HEK293 (cell line): ENCODE results near the gene LLGL2.

ENCODE experiments used
- CTCF ChIA-PET: fragments of 350-600 bp; formaldehyde crosslinking; extraction: SDS; loops from one replicate; lab custom pipeline; 2021; ENCODE audit warnings: antibody characterized with exemption; lab: Yijun Ruan, JAX
- POLR2A ChIA-PET: fragments of 300-600 bp; formaldehyde crosslinking; extraction: SDS; loops from one replicate; lab custom pipeline; 2020; ENCODE audit warnings: antibody characterized with exemption, inconsistent platforms; lab: Yijun Ruan, JAX
- H3K27ac ChIP-seq: fragments of 200-500 bp; sonication (Bioruptor generic); 2 replicates; pipeline ENCODE4 v1.5.1; 2014; ENCODE audit warnings: low read depth, low read length, control low read depth, inconsistent platforms; ENCODE audit errors: extremely low read depth
- H3K36me3 ChIP-seq, 2 experiments: fragments of 200-500 bp in 1 of 2; sonication (Bioruptor generic) in 1 of 2; 1 replicate in 1 of 2; 2 replicates in 1 of 2; pipeline ENCODE4 v1.5.1; 2014 to 2017; ENCODE audit warnings: inconsistent platforms in 2 of 2, low read length in 2 of 2; ENCODE audit not compliant: control insufficient read depth in 2 of 2, insufficient read depth in 1 of 2
- H3K4me1 ChIP-seq: fragments of 200-500 bp; sonication (Bioruptor generic); 2 replicates; pipeline ENCODE4 v1.5.1; 2014; ENCODE audit warnings: mild to moderate bottlenecking, low read length, inconsistent platforms; ENCODE audit not compliant: control insufficient read depth, insufficient read depth
- H3K4me3 ChIP-seq: 2 replicates; pipeline ENCODE4 v1.5.1; 2011; ENCODE audit warnings: low read depth, mild to moderate bottlenecking, control low read depth, low read length, moderate library complexity
- H3K9me3 ChIP-seq: fragments of 200-500 bp; sonication (Bioruptor generic); 2 replicates; pipeline ENCODE4 v1.5.1; 2014; ENCODE audit warnings: low read depth, low read length, inconsistent platforms; ENCODE audit not compliant: control insufficient read depth, insufficient read depth
- PATZ1 ChIP-seq: fragments of 450-650 bp; formaldehyde crosslinking; IDR thresholded peaks from 2 replicates; pipeline ENCODE4 v1.5.1; 2016; ENCODE audit warnings: missing biosample characterization, missing genetic modification characterization
- REPIN1 ChIP-seq: fragments of 450-650 bp; formaldehyde crosslinking; IDR thresholded peaks from 2 replicates; pipeline ENCODE4 v1.5.1; 2017; ENCODE audit warnings: missing biosample characterization, missing genetic modification characterization, low read depth
- SETDB1 ChIP-seq: IDR thresholded peaks from one replicate; pipeline ENCODE4 v1.6.1; 2017; ENCODE audit warnings: mild to moderate bottlenecking, low read length, moderate library complexity, mixed read lengths; ENCODE audit not compliant: insufficient read length
- SP3 ChIP-seq: fragments of 450-650 bp; formaldehyde crosslinking; IDR thresholded peaks from 2 replicates; pipeline ENCODE4 v1.5.1; 2016; ENCODE audit warnings: missing biosample characterization, missing genetic modification characterization
- YY1 ChIP-seq: fragments of 450-650 bp; formaldehyde crosslinking; IDR thresholded peaks from 2 replicates; pipeline ENCODE4 v1.5.1; 2018; ENCODE audit warnings: missing biosample characterization, missing genetic modification characterization
- YY2 ChIP-seq: fragments of 450-650 bp; formaldehyde crosslinking; IDR thresholded peaks from 2 replicates; pipeline ENCODE4 v1.5.1; 2016; ENCODE audit warnings: missing biosample characterization, missing genetic modification characterization
- ZBTB11 ChIP-seq: fragments of 450-650 bp; formaldehyde crosslinking; conservative IDR thresholded peaks from 2 replicates; pipeline ENCODE4 v1.5.1; 2016; ENCODE audit warnings: low read depth, missing biosample characterization, missing genetic modification characterization
- ZBTB17 ChIP-seq: fragments of 450-650 bp; formaldehyde crosslinking; IDR thresholded peaks from 2 replicates; pipeline ENCODE4 v1.5.1; 2016; ENCODE audit warnings: missing biosample characterization, missing genetic modification characterization
- ZBTB48 ChIP-seq: fragments of 450-650 bp; formaldehyde crosslinking; IDR thresholded peaks from 2 replicates; pipeline ENCODE4 v1.5.1; 2016; ENCODE audit warnings: missing biosample characterization, missing genetic modification characterization
- ZEB2 ChIP-seq: fragments of 450-650 bp; formaldehyde crosslinking; IDR thresholded peaks from 2 replicates; pipeline ENCODE4 v1.5.1; 2016; ENCODE audit warnings: missing biosample characterization, missing genetic modification characterization
- ZIC2 ChIP-seq: fragments of 450-650 bp; formaldehyde crosslinking; IDR thresholded peaks from 2 replicates; pipeline ENCODE4 v1.5.1; 2016; ENCODE audit warnings: missing biosample characterization, missing genetic modification characterization
- ZNF138 ChIP-seq: fragments of 450-650 bp; formaldehyde crosslinking; IDR thresholded peaks from 2 replicates; pipeline ENCODE4 v1.5.1; 2016; ENCODE audit warnings: missing biosample characterization, missing genetic modification characterization, borderline replicate concordance
- ZNF26 ChIP-seq: fragments of 450-650 bp; formaldehyde crosslinking; IDR thresholded peaks from 2 replicates; pipeline ENCODE4 v1.5.1; 2016; ENCODE audit warnings: missing biosample characterization, missing genetic modification characterization
- ZNF449 ChIP-seq: fragments of 450-650 bp; formaldehyde crosslinking; IDR thresholded peaks from 2 replicates; pipeline ENCODE4 v1.5.1; 2017; ENCODE audit warnings: missing biosample characterization, mild to moderate bottlenecking, missing genetic modification characterization, moderate library complexity
- ZNF596 ChIP-seq: fragments of 450-650 bp; IDR thresholded peaks from 2 replicates; pipeline ENCODE4 v1.5.0; 2018; ENCODE audit warnings: missing biosample characterization, mild to moderate bottlenecking, missing genetic modification characterization, moderate library complexity
- ZNF747 ChIP-seq: fragments of 450-650 bp; formaldehyde crosslinking; IDR thresholded peaks from 2 replicates; pipeline ENCODE4 v1.5.1; 2016; ENCODE audit warnings: missing biosample characterization, missing genetic modification characterization
- ZSCAN4 ChIP-seq: fragments of 450-650 bp; formaldehyde crosslinking; IDR thresholded peaks from 2 replicates; pipeline ENCODE4 v1.5.1; 2017; ENCODE audit warnings: missing biosample characterization, missing genetic modification characterization
- ZXDB ChIP-seq: fragments of 450-650 bp; formaldehyde crosslinking; IDR thresholded peaks from 2 replicates; pipeline ENCODE4 v1.5.1; 2016; ENCODE audit warnings: missing biosample characterization, missing genetic modification characterization

LLGL2 gene

GRCh38 chr17:75549246-75550138 lies 24.0 kb downstream of the LLGL2 start (continued):
- TF ChIP-seq ZNF449 (tag by site-specific recombination) (no peak; the same call in 1 of the 2 replicates), ZIC2 (tag by site-specific recombination) (0 out of 2 replicates have a peak, but pooled peaks have one; percentile 46), SP3 (tag by site-specific recombination) (0 out of 2 replicates have a peak, but pooled peaks have one; percentile 15), ZBTB17 (tag by site-specific recombination) (0 out of 2 replicates have a peak, but pooled peaks have one; percentile 19), PATZ1 (tag by site-specific recombination) (peak; percentile 90)
- TF ChIP-seq, all 188 proteins: peak for 20

GRCh38 chr17:75550139-75550465 lies 24.6 kb downstream of the LLGL2 start:
- peak overlapping the region; percentile 34; the same call in 1 of the 2 replicates for H3K27ac ChIP-seq
- CTCF ChIA-PET, result interaction anchor here (0.6 kb wide), 1 partner anchor 287 kb away, joined by 4 read pairs; no protein-coding TSS in a partner anchor
- TF ChIP-seq ZBTB17 (tag by site-specific recombination), result no peak
- no peak for TF ChIP-seq ZEB2 (tag by site-specific recombination)
- no peak for TF ChIP-seq ZXDB (tag by site-specific recombination)
- TF ChIP-seq PATZ1 (tag by site-specific recombination), result no peak
- TF ChIP-seq ZNF596 (tag by site-specific recombination), result no peak
- TF ChIP-seq YY1 (tag by site-specific recombination), result no peak
- TF ChIP-seq ZNF138 (tag by site-specific recombination), result no peak
- no peak for TF ChIP-seq REPIN1 (tag by site-specific recombination)

GRCh38 chr17:75551266-75551665 lies 25.8 kb downstream of the LLGL2 start:
- no peak overlapping the region for H3K27ac ChIP-seq
- no peak overlapping the region for H3K4me3 ChIP-seq
- POLR2A ChIA-PET, result no interaction called here
- H3K4me1 ChIP-seq, result peaks cover 10% of the 10 kb centered on the region; the same call in 1 of the 2 replicates
- CTCF ChIA-PET, result interaction anchor here (0.6 to 2.5 kb wide), 5 partner anchors 9 to 405 kb away, joined by 3 to 12 read pairs (median 4); partner anchors contain the start of gene SMIM5
- no peaks in the 10 kb centered on the region for H3K36me3 ChIP-seq
- H3K9me3 ChIP-seq, result no peaks in the 10 kb centered on the region
- TF ChIP-seq YY2 (tag by site-specific recombination) (no peak), REPIN1 (tag by site-specific recombination) (no peak), ZNF747 (no peak), ZBTB48 (tag by site-specific recombination) (no peak), SETDB1 (no peak), ZNF26 (tag by site-specific recombination) (no peak), ZBTB11 (tag by site-specific recombination) (no peak), ZSCAN4 (no peak)

More at GRCh38 chr17:75550139-75550465, 24.6 kb downstream of the LLGL2 start:
- POLR2A ChIA-PET, result interaction anchor here (1.2 kb wide), 1 partner anchor 261 kb away, joined by 3 read pairs; the partner anchor contains the start of gene SLC25A19
- Histone ChIP-seq H3K36me3 (no peaks in the 10 kb centered on the region), H3K4me1 (peaks cover 10% of the 10 kb centered on the region; the same call in 1 of the 2 replicates), H3K9me3 (no peaks in the 10 kb centered on the region), H3K4me3 (no peak overlapping the region)
